Measurements from ENCODE around the gene RERE. TPM values are rescaled to one million over a fixed set of nuclear protein-coding genes. Genes with fewer than 3 reads are reported as not detected.

RERE gene
- total RNA-seq, 6 experiments from 2014 or later = 36.5 to 41.6 (median 37.5) TPM

DNA sequence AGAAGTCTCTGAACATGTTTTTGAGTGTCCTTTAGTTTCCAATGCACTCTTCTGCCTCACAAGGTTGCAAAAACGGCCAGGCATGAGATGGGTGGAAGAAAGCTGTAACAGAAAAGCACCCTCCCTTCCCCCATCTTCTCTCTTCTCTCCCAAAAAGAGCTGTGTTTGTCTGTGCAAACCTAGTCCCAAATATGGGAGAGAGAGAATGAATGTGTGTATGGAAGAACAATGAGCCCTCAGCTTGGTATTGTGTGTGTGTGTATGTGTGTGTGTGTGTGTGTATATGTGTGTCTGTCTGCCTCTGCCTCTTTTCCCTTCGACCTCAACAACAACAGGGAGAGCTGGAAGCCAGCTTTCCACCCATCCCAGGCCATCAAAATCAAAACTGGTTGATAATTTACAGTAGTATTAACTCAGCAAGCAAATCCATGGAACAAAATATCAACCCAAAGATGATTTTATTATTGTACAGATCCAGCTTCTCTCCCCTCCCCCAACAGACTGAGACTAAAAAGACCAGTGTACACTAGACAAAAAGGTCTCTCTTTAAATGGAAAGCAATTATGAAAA is 1.8 kb downstream of the RERE start:
- DNase-seq = peak; percentile 27
- H3K4me3 Mint-ChIP-seq = peak overlapping the region; percentile 91
- TF ChIP-seq, protein P1, sequence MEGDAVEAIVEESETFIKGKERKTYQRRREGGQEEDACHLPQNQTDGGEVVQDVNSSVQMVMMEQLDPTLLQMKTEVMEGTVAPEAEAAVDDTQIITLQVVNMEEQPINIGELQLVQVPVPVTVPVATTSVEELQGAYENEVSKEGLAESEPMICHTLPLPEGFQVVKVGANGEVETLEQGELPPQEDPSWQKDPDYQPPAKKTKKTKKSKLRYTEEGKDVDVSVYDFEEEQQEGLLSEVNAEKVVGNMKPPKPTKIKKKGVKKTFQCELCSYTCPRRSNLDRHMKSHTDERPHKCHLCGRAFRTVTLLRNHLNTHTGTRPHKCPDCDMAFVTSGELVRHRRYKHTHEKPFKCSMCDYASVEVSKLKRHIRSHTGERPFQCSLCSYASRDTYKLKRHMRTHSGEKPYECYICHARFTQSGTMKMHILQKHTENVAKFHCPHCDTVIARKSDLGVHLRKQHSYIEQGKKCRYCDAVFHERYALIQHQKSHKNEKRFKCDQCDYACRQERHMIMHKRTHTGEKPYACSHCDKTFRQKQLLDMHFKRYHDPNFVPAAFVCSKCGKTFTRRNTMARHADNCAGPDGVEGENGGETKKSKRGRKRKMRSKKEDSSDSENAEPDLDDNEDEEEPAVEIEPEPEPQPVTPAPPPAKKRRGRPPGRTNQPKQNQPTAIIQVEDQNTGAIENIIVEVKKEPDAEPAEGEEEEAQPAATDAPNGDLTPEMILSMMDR (IDR thresholded peaks at IDR 0.05) = no peak
- H3K27ac Mint-ChIP-seq = peak overlapping the region; percentile 87
- H3K27me3 Mint-ChIP-seq (ENCODE audit: insufficient read depth) = peaks cover 3% of the 10 kb centered on the region; the same call in 1 of the 2 replicates
- H3K4me1 Mint-ChIP-seq (ENCODE audit: low read depth) = peaks cover 55% of the 10 kb centered on the region
- H3K9me3 Mint-ChIP-seq = no peaks in the 10 kb centered on the region
- no peaks in the 10 kb centered on the region for H3K36me3 Mint-ChIP-seq (ENCODE audit: low read depth)

DNA sequence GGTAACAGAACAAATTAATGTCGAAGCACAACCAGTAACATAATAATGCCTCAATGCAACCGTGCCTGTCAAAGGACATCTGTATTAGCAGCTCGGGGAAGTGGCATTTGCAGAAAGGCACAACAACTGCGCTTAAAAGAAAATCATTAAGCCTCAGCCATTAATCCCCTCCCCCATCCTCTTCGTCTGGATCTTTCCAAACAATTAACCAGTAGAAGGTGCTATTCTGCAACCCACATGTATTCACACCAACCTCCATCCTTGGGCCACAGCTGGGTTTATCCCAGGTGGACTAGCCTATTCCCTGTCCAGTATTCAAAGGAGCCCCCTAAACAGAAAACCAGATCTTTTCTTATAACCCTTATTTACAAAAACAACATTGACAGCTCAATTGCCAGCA is 2.6 kb downstream of the RERE start:
- Mint-ChIP-seq H3K4me3 (no peak overlapping the region), H3K27ac (no peak overlapping the region), H3K27me3 (ENCODE audit: insufficient read depth) (peaks cover 3% of the 10 kb centered on the region; the same call in 1 of the 2 replicates), H3K4me1 (ENCODE audit: low read depth) (peaks cover 54% of the 10 kb centered on the region), H3K36me3 (ENCODE audit: low read depth) (no peaks in the 10 kb centered on the region), H3K9me3 (no peaks in the 10 kb centered on the region)
- DNase-seq = no peak
- TF ChIP-seq, protein P1 (IDR thresholded peaks at IDR 0.05) = peak; percentile 13; the same call in 1 of the 2 replicates

DNA sequence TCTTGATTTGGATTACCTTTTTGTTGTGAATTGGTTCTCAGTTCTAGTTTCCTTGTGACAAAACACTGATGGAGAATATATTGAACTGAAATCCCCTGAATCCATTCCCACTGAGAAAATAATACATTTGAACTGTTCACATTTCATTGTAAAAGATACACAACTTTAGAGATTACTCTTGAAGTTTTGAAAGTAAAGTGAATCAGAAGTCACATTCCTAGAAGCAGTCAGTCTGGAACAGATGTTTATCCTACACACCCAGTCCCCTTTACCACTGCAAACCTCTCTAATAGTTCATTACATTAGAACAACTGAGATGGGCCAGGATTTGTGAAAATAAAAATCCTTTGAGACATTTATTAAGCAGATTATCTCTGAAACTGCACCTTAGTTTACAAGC is 3.4 kb downstream of the RERE start:
- TF ChIP-seq, protein P1 (IDR thresholded peaks at IDR 0.05) = no peak
- Mint-ChIP-seq H3K4me3 (no peak overlapping the region), H3K36me3 (ENCODE audit: low read depth) (no peaks in the 10 kb centered on the region), H3K9me3 (no peaks in the 10 kb centered on the region), H3K27ac (no peak overlapping the region; the same call in 1 of the 2 replicates), H3K4me1 (ENCODE audit: low read depth) (peaks cover 61% of the 10 kb centered on the region), H3K27me3 (ENCODE audit: insufficient read depth) (peaks cover 3% of the 10 kb centered on the region; the same call in 1 of the 2 replicates)
- no peak for DNase-seq

DNA sequence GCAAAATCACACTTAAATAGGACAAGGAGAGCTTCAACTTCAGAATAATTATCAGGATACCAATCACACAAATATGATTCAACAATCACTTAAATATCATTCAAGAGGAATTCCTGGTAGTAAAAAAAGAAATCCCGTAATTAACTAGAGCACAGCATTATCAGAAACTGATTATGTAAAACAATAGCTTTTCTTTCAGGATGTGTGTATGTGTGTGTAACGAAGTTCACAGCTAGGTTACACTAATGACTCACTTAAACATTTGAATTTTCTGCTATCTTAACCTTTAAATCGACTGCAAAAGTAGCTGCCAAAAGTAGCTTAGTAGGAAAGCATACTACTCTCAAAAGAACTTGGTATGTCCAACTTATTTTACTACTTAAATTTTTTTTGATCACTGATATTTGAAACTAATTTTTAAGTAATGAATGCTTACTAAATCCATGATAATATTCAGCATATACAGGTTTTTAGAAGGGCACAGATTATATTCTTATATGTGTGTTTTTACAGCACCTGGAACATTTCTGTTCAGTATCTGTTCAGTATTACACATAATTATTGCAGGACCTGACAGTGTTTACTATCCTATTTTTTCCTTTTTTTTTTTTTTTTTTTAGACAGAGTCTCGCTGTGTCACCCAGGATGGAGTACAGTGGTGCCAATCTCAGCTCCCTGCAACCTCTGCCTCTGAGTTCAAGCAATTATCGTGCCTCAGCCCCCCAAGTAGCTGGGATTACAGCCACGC is 4.2 kb downstream of the RERE start:
- TF ChIP-seq, protein P1 (IDR thresholded peaks at IDR 0.05) = no peak
- Mint-ChIP-seq H3K9me3 (no peaks in the 10 kb centered on the region), H3K4me3 (no peak overlapping the region; the same call in 1 of the 2 replicates), H3K27ac (peak overlapping the region; percentile 10), H3K4me1 (ENCODE audit: low read depth) (peaks cover 60% of the 10 kb centered on the region), H3K27me3 (ENCODE audit: insufficient read depth) (peaks cover 3% of the 10 kb centered on the region; the same call in 1 of the 2 replicates), H3K36me3 (ENCODE audit: low read depth) (no peaks in the 10 kb centered on the region)
- peak; percentile 12 for DNase-seq

DNA sequence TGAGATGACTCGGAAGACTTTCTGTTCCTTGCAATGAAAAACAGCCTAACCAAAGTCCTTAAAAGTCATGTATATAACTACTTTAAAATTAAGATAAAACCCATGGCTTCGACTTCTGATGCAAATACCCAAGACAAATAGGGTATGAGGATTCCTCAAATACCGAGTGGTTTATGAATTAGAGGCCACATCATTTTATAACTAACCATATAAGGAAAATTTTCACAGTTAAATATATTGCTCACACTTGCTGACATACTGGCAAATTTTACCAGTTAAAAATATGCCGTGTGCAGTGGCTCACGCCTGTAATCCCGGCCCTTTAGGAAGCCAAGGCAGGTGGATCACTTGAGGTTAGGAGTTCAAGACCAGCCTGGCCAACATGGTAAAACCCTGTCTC is 5.4 kb downstream of the RERE start:
- peaks cover 62% of the 10 kb centered on the region for H3K4me1 Mint-ChIP-seq (ENCODE audit: low read depth)
- H3K9me3 Mint-ChIP-seq = no peaks in the 10 kb centered on the region
- H3K27me3 Mint-ChIP-seq (ENCODE audit: insufficient read depth) = peaks cover under 1% of the 10 kb centered on the region; the same call in 1 of the 2 replicates
- TF ChIP-seq, protein P1 (IDR thresholded peaks at IDR 0.05) = no peak
- no peaks in the 10 kb centered on the region for H3K36me3 Mint-ChIP-seq (ENCODE audit: low read depth)
- H3K4me3 Mint-ChIP-seq = no peak overlapping the region
- DNase-seq = no peak
- no peak overlapping the region for H3K27ac Mint-ChIP-seq

All from HFFc6 (cell line).